Nephron (organoid): ENCODE data around the gene GADL1.

ENCODE experiments used
- H3K27ac Mint-ChIP-seq, 3 experiments: 2 replicates each; pipeline ENCODE4 v1.8.0; 2020; ENCODE audit warnings: mixed read lengths in 3 of 3, mild to moderate bottlenecking in 2 of 3, moderate library complexity in 1 of 3
- H3K27me3 Mint-ChIP-seq: 2 replicates; pipeline ENCODE4 v1.8.0; 2021; ENCODE audit warnings: low read depth, mild to moderate bottlenecking, moderate library complexity, mixed read lengths
- H3K36me3 Mint-ChIP-seq: 2 replicates; pipeline ENCODE4 v1.8.0; 2020; ENCODE audit warnings: low read depth, mixed read lengths
- H3K4me1 Mint-ChIP-seq: 2 replicates; pipeline ENCODE4 v1.8.0; 2020; ENCODE audit warnings: mixed read lengths
- H3K4me3 Mint-ChIP-seq, 3 experiments: 2 replicates each; pipeline ENCODE4 v1.8.0; 2020; ENCODE audit warnings: mild to moderate bottlenecking in 3 of 3, mixed read lengths in 3 of 3, moderate library complexity in 2 of 3
- H3K9me3 Mint-ChIP-seq: 2 replicates; pipeline ENCODE4 v1.8.0; 2020; ENCODE audit warnings: mixed read lengths
- CTCF ChIP-seq, 3 experiments: fragments of 200-600 bp; sonication (generic); IDR thresholded peaks; one replicate each; pipeline ENCODE4 v1.5.0; 2021; ENCODE audit warnings: antibody characterized with exemption in 3 of 3; ENCODE audit not compliant: unreplicated experiment in 3 of 3

The GADL1 gene

GRCh38 chr3:30712991-30713390 is 181.5 kb downstream of the GADL1 start:
- Mint-ChIP-seq H3K36me3 (no peaks in the 10 kb centered on the region), H3K27me3 (no peaks in the 10 kb centered on the region), H3K4me3 (no peak overlapping the region), H3K4me1 (no peaks in the 10 kb centered on the region), H3K9me3 (peaks cover 14% of the 10 kb centered on the region), H3K27ac (no peak overlapping the region)
- TF ChIP-seq CTCF (IDR thresholded peaks at IDR 0.05; ENCODE audit: unreplicated experiment in 3 of 3): no peak

- Mint-ChIP-seq H3K9me3 (peaks cover 17% of the 10 kb centered on the region), H3K36me3 (peaks cover 3% of the 10 kb centered on the region), H3K4me3 (no peak overlapping the region), H3K27ac (no peak overlapping the region), H3K4me1 (no peaks in the 10 kb centered on the region), H3K27me3 (no peaks in the 10 kb centered on the region)
- TF ChIP-seq CTCF (IDR thresholded peaks at IDR 0.05; ENCODE audit: unreplicated experiment in 3 of 3): no peak
These were observed 182.6 kb downstream of the GADL1 start for GRCh38 chr3:30711867-30712266.

- Mint-ChIP-seq H3K27me3 (no peaks in the 10 kb centered on the region), H3K36me3 (peaks cover 3% of the 10 kb centered on the region), H3K27ac (no peak overlapping the region), H3K4me1 (no peaks in the 10 kb centered on the region), H3K9me3 (peaks cover 17% of the 10 kb centered on the region), H3K4me3 (no peak overlapping the region)
- TF ChIP-seq CTCF (IDR thresholded peaks at IDR 0.05; ENCODE audit: unreplicated experiment in 3 of 3): no peak
These were observed 183.3 kb downstream of the GADL1 start for GRCh38 chr3:30711151-30711550.

GRCh38 chr3:30710017-30710416 is 184.4 kb downstream of the GADL1 start:
- no peak for TF ChIP-seq CTCF (IDR thresholded peaks at IDR 0.05; ENCODE audit: unreplicated experiment in 3 of 3)
- H3K27me3 Mint-ChIP-seq: no peaks in the 10 kb centered on the region
- no peak overlapping the region for H3K4me3 Mint-ChIP-seq
- H3K27ac Mint-ChIP-seq: no peak overlapping the region
- no peaks in the 10 kb centered on the region for H3K4me1 Mint-ChIP-seq
- peaks cover 3% of the 10 kb centered on the region for H3K36me3 Mint-ChIP-seq
- H3K9me3 Mint-ChIP-seq: peaks cover 13% of the 10 kb centered on the region

GRCh38 chr3:30708472-30708871 is 186.0 kb downstream of the GADL1 start:
- Mint-ChIP-seq H3K4me1 (no peaks in the 10 kb centered on the region), H3K36me3 (peaks cover 3% of the 10 kb centered on the region), H3K4me3 (no peak overlapping the region), H3K9me3 (peaks cover 12% of the 10 kb centered on the region), H3K27ac (no peak overlapping the region), H3K27me3 (no peaks in the 10 kb centered on the region)
- TF ChIP-seq CTCF (IDR thresholded peaks at IDR 0.05; ENCODE audit: unreplicated experiment in 3 of 3): no peak

GRCh38 chr3:30707825-30708224 is 186.6 kb downstream of the GADL1 start:
- H3K4me3 Mint-ChIP-seq: no peak overlapping the region
- peaks cover 3% of the 10 kb centered on the region for H3K36me3 Mint-ChIP-seq
- H3K27me3 Mint-ChIP-seq: no peaks in the 10 kb centered on the region
- H3K9me3 Mint-ChIP-seq: peaks cover 18% of the 10 kb centered on the region
- no peak overlapping the region for H3K27ac Mint-ChIP-seq
- H3K4me1 Mint-ChIP-seq: no peaks in the 10 kb centered on the region
- TF ChIP-seq CTCF (IDR thresholded peaks at IDR 0.05; ENCODE audit: unreplicated experiment in 3 of 3): no peak
